Cardiac fibroblast (primary cell): ENCODE data around the gene ZNF254.
A peak's percentile ranks its signal among the peaks of the same experiment; 100 is the strongest.
"Not testable (repeated sequence)": the region's sequence is repeated elsewhere in the genome, so short reads cannot be mapped to it uniquely, and the experiment has no call there.

Experiments
- DNase-seq, 2 donors: peaks; one replicate each; pipeline versions ENCODE4 v3.0.0 to v3.0.0-alpha.2; 2010; ENCODE audit warnings: low read depth in 2 of 2
- H3K4me3 ChIP-seq, 2 donors: replicated peaks in 1 of 2; 1 replicate in 1 of 2; 2 replicates in 1 of 2; pipeline ENCODE4 v1.5.1; 2011; ENCODE audit warnings: low read depth in 2 of 2, low read length in 2 of 2, mild to moderate bottlenecking in 2 of 2, moderate library complexity in 1 of 2
- TF ChIP-seq, protein P1 (sequence below): IDR thresholded peaks from one replicate; pipeline ENCODE4 v1.5.1; 2011; ENCODE audit warnings: low read depth, mild to moderate bottlenecking, low read length, inconsistent platforms

Gene ZNF254

DNA sequence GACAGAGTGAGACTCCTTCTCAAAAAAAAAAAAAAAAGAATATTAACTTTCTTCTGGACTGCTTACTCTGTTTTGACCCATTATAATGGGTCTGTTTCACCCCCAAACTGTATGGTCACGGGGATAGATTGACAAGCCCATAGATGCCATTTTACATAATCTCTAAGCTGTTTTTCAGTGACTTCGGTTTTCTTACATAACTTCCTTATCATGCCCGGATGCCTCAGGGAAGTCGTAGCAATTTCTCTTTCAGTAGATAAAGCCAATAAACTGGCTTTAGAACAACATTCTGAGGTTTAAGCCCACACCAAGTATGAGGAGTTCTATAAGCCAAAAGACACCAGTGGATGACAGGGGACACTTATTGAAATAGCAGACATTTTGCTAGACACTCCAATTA is 5.9 kb upstream of the ZNF254 start:
- no peak for DNase-seq
- no peak overlapping the region for H3K4me3 ChIP-seq
- TF ChIP-seq, protein P1, sequence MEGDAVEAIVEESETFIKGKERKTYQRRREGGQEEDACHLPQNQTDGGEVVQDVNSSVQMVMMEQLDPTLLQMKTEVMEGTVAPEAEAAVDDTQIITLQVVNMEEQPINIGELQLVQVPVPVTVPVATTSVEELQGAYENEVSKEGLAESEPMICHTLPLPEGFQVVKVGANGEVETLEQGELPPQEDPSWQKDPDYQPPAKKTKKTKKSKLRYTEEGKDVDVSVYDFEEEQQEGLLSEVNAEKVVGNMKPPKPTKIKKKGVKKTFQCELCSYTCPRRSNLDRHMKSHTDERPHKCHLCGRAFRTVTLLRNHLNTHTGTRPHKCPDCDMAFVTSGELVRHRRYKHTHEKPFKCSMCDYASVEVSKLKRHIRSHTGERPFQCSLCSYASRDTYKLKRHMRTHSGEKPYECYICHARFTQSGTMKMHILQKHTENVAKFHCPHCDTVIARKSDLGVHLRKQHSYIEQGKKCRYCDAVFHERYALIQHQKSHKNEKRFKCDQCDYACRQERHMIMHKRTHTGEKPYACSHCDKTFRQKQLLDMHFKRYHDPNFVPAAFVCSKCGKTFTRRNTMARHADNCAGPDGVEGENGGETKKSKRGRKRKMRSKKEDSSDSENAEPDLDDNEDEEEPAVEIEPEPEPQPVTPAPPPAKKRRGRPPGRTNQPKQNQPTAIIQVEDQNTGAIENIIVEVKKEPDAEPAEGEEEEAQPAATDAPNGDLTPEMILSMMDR: no peak

DNA sequence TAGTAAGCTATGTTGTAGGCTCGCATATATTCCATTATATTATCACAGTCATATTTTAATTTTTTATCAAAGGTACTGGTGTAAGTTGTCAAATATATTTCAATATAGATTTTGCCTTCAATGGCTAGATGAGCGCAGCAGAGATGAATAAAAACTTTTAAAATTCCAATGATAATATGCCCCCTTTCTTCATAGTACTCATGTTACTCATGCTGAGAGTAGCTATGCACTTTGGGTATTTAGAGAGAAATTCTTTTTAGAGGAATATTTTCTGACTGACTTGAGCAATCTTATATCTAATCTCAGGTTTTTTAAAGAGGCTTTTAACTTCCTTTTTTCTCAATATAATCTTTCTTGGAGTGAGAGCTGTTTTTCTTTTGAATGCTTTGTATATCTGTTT is 11.4 kb downstream of the ZNF254 start:
- TF ChIP-seq, protein P1: no peak
- no peak overlapping the region for H3K4me3 ChIP-seq
- peak in 1 of 2 donors; percentile 30 for DNase-seq

DNA sequence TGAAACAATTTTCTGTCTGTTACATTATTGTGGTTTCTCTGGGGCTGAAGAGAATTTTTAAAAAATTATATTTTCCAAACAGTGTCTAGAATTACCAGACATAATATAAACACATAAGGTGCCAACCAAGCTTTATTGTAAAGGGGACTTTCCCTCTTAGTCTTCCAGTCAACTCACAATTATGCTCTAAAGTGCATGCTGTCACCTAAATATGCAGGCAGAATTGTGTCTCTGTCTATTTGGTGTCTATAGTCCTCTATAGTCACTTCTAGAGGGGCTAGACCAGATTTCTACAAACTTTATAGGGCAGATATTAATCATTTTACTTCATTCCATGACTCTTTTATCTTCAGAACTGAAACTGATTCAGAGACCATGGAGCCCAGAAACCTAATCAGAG is 12.8 kb downstream of the ZNF254 start:
- TF ChIP-seq, protein P1: no peak
- H3K4me3 ChIP-seq: no peak overlapping the region
- DNase-seq: peak in 1 of 2 donors; percentile 9

DNA sequence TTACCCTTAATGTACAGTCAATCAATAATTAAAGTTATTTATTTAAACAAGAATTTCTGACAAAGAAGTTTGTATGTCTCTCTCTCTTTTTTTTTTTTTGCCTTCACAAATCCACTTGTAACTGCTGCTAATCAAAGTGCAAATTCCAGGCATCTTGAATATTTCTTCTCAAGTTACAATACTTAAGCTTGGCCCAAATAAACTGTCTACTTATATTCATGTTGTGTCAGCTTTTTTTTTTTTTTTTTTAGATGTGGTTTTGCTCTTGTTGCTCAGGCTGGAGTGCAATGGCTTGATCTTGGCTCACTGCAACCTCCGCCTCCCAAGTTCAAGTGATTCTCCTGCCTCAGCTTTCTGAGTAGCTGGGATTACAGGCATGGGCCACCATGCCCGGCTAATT is 13.6 kb downstream of the ZNF254 start:
- DNase-seq, H3K4me3 ChIP-seq: not testable (repeated sequence)

DNA sequence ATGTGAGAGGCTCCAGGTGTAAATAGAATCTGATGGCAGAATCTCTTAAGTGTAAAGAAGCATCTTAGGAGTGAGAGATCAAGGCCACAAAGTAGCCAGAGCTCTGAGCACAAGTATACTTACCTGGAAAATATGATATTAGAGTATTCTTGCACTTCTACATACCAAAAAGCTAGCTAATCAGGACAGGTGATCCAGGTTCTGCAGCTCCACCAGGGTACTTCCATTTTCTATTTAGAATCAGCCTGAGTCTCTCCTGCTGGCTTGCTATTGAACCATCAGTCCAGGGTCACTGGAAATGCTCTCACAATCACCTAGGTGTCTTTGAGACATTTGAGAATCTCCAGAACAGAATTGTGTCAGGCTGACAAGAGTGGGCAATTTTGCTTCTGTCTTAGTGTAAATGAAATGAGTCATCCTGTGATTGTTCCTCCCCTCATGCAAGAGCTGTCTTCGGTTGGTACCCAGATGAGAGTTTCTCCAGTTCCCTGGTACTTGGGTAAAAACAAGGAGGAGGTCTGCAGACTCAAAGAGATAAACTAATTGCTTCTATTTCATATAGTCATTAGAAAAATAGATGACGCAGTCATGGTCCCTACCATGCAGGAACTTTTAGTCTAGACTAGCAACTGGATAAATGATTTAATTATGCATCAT is 14.6 kb downstream of the ZNF254 start:
- DNase-seq: peak in 1 of 2 donors; percentile 23
- TF ChIP-seq, protein P1: no peak

DNA sequence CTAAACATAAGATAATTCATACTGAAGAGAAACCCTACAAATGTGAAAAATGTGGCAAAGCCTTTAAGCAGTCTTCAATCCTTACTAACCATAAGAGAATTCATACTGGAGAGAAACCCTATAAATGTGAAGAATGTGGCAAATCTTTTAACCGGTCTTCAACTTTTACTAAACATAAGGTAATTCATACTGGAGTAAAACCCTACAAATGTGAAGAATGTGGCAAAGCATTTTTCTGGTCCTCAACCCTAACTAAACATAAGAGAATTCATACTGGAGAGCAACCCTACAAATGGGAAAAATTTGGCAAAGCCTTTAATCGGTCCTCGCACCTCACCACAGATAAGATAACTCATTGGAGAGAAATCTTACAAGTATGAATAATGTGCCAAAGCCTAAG is 40.6 kb downstream of the ZNF254 start:
- H3K4me3 ChIP-seq: no peak overlapping the region
- no peak for DNase-seq
- TF ChIP-seq, protein P1: no peak

More for the DNA sequence above, 14.6 kb downstream of the ZNF254 start:
- H3K4me3 ChIP-seq: no peak overlapping the region

DNA sequence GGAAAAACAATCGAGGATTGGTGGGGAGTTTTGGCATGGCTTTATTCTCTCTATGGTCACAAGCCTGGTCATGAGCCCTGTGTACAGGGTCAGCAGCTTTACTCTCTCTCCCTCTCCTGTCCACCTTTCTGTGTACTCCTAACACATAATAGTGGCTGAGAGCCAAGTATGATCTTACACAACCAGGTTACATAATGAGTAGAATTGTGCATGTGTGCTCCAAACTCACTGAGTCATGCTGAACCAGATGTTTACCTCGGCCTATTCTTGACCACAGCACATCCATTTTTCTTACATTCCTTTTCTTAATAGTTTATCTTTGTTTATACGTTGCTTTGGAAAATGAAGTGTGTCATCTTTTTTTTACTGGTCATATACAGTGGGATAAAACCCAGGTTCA is 53.1 kb downstream of the ZNF254 start:
- TF ChIP-seq, protein P1: no peak
- no peak overlapping the region for H3K4me3 ChIP-seq
- peak; percentile 53 to 97 for DNase-seq
